ENCODE data around the gene FRMD3. TPM values are rescaled to one million over a fixed set of nuclear protein-coding genes. Genes with fewer than 3 reads are reported as not detected.

FRMD3 gene
- total RNA-seq, 1 donor from 2014 or later, result 8.0 TPM

- Mint-ChIP-seq H3K9me3 (no peaks in the 10 kb centered on the region), H3K4me3 (no peak overlapping the region), H3K27me3 (peaks cover 11% of the 10 kb centered on the region), H3K36me3 (no peaks in the 10 kb centered on the region), H3K4me1 (ENCODE audit: unreplicated experiment) (peaks cover 3% of the 10 kb centered on the region), H3K27ac (no peak overlapping the region)
- TF ChIP-seq CTCF (conservative IDR thresholded peaks at IDR 0.05), result no peak
- no peak for DNase-seq (ENCODE audit: extremely low spot score, unreplicated experiment)
These were observed 23.4 kb downstream of the FRMD3 start for GRCh38 chr9:83514767-83515166.

GRCh38 chr9:83512621-83513020 lies 25.6 kb downstream of the FRMD3 start:
- Mint-ChIP-seq H3K4me3 (no peak overlapping the region), H3K36me3 (no peaks in the 10 kb centered on the region), H3K27me3 (peaks cover 10% of the 10 kb centered on the region), H3K4me1 (ENCODE audit: unreplicated experiment) (peaks cover 11% of the 10 kb centered on the region), H3K9me3 (no peaks in the 10 kb centered on the region), H3K27ac (no peak overlapping the region)
- no peak for DNase-seq (ENCODE audit: extremely low spot score, unreplicated experiment)
- TF ChIP-seq CTCF (conservative IDR thresholded peaks at IDR 0.05), result no peak

GRCh38 chr9:83511051-83511450 lies 27.1 kb downstream of the FRMD3 start:
- no peaks in the 10 kb centered on the region for H3K9me3 Mint-ChIP-seq
- H3K27ac Mint-ChIP-seq, result no peak overlapping the region
- no peak overlapping the region for H3K4me3 Mint-ChIP-seq
- peaks cover 11% of the 10 kb centered on the region for H3K4me1 Mint-ChIP-seq (ENCODE audit: unreplicated experiment)
- H3K27me3 Mint-ChIP-seq, result peaks cover 3% of the 10 kb centered on the region
- H3K36me3 Mint-ChIP-seq, result no peaks in the 10 kb centered on the region
- no peak for DNase-seq (ENCODE audit: extremely low spot score, unreplicated experiment)
- no peak for TF ChIP-seq CTCF (conservative IDR thresholded peaks at IDR 0.05)

- no peaks in the 10 kb centered on the region for H3K9me3 Mint-ChIP-seq
- H3K4me1 Mint-ChIP-seq (ENCODE audit: unreplicated experiment), result peaks cover 11% of the 10 kb centered on the region
- no peak for DNase-seq (ENCODE audit: extremely low spot score, unreplicated experiment)
- H3K27ac Mint-ChIP-seq, result no peak overlapping the region
- no peak for TF ChIP-seq CTCF (conservative IDR thresholded peaks at IDR 0.05)
- no peaks in the 10 kb centered on the region for H3K36me3 Mint-ChIP-seq
- no peak overlapping the region for H3K4me3 Mint-ChIP-seq
- H3K27me3 Mint-ChIP-seq, result no peaks in the 10 kb centered on the region
These were observed 28.8 kb downstream of the FRMD3 start for GRCh38 chr9:83509402-83509801.

- H3K27me3 Mint-ChIP-seq, result no peaks in the 10 kb centered on the region
- no peak for TF ChIP-seq CTCF (conservative IDR thresholded peaks at IDR 0.05)
- DNase-seq (ENCODE audit: extremely low spot score, unreplicated experiment), result no peak
- no peak overlapping the region for H3K4me3 Mint-ChIP-seq
- no peaks in the 10 kb centered on the region for H3K9me3 Mint-ChIP-seq
- no peak overlapping the region for H3K27ac Mint-ChIP-seq
- H3K4me1 Mint-ChIP-seq (ENCODE audit: unreplicated experiment), result peaks cover 11% of the 10 kb centered on the region
- H3K36me3 Mint-ChIP-seq, result no peaks in the 10 kb centered on the region
These were observed 30.1 kb downstream of the FRMD3 start for GRCh38 chr9:83508067-83508466.

- Mint-ChIP-seq H3K9me3 (no peaks in the 10 kb centered on the region), H3K36me3 (no peaks in the 10 kb centered on the region), H3K27me3 (peaks cover 2% of the 10 kb centered on the region), H3K4me3 (no peak overlapping the region), H3K4me1 (ENCODE audit: unreplicated experiment) (peaks cover 11% of the 10 kb centered on the region), H3K27ac (no peak overlapping the region)
- no peak for DNase-seq (ENCODE audit: extremely low spot score, unreplicated experiment)
- TF ChIP-seq CTCF (conservative IDR thresholded peaks at IDR 0.05), result no peak
These were observed 32.9 kb downstream of the FRMD3 start for GRCh38 chr9:83505282-83505681.
